Urothelium cell line (cell line): Measurements from ENCODE around the gene HOXD10.

Source experiments
- DNase-seq: peaks from one replicate; pipeline ENCODE4 v3.0.0; 2011; ENCODE audit warnings: low spot score, mixed read lengths
- FAIRE-seq: peaks from 2 replicates; lab custom pipeline; 2011; peaks lifted over from hg19 to GRCh38; lab: Jason Lieb, UNC

The HOXD10 gene

GRCh38 chr2:176121190-176122051 lies 4.8 kb downstream of the HOXD10 start:
- no peak for FAIRE-seq
- DNase-seq, result no peak

- DNase-seq (peak; percentile 48), FAIRE-seq (no peak)
These were observed 5.6 kb downstream of the HOXD10 start for GRCh38 chr2:176122052-176122682.

- FAIRE-seq (no peak), DNase-seq (peak; percentile 68)
These were observed 6.3 kb downstream of the HOXD10 start, which contains the start of gene HOXD9 for GRCh38 chr2:176122683-176123410. HOXD9 (plus strand) TSS chr2:176122719; CDS start chr2:176122769, 50 bp downstream.

DNA sequence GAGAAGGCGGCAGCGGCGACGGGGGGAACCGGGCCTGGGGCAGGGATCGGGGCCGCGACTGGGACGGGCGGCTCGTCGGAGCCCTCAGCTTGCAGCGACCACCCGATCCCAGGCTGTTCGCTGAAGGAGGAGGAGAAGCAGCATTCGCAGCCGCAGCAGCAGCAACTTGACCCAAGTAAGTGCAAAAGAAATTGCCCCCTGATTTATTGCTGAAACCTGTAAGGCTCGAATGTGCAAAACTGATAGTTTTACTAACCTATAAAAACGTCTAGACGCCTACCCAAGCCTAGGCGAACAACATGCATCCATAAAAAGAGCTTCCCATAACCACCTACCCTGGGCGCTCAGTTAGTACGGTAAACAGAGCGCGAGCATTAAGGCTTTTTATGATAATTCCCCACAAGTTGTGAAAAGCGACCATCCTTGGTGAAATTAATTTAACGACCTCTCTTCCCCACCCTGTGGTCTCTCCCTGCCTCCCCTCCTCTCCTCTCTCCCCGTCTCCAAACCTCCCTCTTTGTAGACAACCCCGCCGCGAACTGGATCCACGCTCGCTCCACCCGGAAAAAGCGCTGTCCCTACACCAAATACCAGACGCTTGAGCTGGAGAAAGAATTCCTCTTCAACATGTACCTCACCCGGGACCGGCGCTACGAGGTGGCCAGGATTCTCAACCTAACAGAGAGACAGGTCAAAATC lies 7.0 kb downstream of the HOXD10 start:
- DNase-seq (no peak), FAIRE-seq (no peak)

- DNase-seq, result no peak
- no peak for FAIRE-seq
These were observed 7.8 kb downstream of the HOXD10 start for GRCh38 chr2:176124110-176124946.

GRCh38 chr2:176124947-176125771 lies 8.6 kb downstream of the HOXD10 start:
- FAIRE-seq (no peak), DNase-seq (no peak)

GRCh38 chr2:176125772-176126054 lies 9.1 kb downstream of the HOXD10 start:
- FAIRE-seq (no peak), DNase-seq (no peak)

- FAIRE-seq (no peak), DNase-seq (peak; percentile 30)
These were observed 10.6 kb downstream of the HOXD10 start for GRCh38 chr2:176126929-176127773.

GRCh38 chr2:176127774-176128072 lies 11.1 kb downstream of the HOXD10 start:
- FAIRE-seq (no peak), DNase-seq (no peak)

- FAIRE-seq, result no peak
- DNase-seq, result no peak
These were observed 11.8 kb downstream of the HOXD10 start for GRCh38 chr2:176128172-176128981.

DNA sequence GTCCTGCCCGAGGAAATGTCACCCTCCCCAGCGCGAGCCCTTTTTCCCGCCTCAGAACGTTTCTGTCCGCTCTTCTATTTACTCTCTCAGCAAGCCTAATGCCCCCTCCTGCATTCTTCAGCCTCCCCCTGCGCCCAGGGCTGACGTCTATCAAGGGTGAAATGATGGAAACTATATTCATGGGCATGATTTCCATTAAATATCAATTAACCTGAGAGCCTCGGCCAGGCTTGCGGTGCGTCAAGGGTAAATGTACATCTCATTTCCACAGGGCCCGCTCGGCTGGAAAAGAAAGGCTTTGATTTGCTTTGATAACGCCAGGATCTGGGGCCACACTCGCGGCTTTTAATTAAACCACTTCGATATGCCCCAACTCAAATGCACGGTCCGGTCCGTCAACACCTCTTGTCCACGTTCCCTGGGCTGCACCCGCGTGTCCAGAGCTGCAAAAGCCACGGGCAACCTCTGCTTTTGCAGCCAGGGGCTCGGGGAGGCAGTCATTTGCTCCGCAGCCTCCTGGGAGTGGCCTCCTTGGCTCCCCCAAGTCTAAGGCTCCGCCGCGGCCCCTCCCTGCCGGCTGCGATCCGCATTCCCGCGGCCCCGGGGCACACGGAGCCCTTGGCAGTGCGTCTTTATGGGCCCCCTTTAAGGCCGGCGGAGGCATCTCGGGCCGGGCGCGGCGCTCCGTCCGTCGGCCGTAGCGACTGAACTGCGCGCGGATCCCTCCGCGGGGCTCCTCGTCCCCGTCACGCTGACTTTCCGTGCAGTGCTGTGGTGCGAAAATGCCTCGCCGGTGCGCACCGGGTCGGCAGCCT lies 12.6 kb downstream of the HOXD10 start, which contains the start of gene HOXD8:
HOXD8 (plus strand) TSS at position 724 of the 815 bp plus-strand sequence. CDS start 662 bp downstream, outside the sequence.
- DNase-seq (peak; percentile 72), FAIRE-seq (no peak)

GRCh38 chr2:176129813-176130146 lies 13.2 kb downstream of the HOXD10 start:
- FAIRE-seq (no peak), DNase-seq (no peak)

- DNase-seq, result peak; percentile 61
- FAIRE-seq, result no peak
These were observed 13.8 kb downstream of the HOXD10 start for GRCh38 chr2:176130147-176130956.

- no peak for DNase-seq
- FAIRE-seq, result no peak
These were observed 14.6 kb downstream of the HOXD10 start for GRCh38 chr2:176130957-176131847.

DNA sequence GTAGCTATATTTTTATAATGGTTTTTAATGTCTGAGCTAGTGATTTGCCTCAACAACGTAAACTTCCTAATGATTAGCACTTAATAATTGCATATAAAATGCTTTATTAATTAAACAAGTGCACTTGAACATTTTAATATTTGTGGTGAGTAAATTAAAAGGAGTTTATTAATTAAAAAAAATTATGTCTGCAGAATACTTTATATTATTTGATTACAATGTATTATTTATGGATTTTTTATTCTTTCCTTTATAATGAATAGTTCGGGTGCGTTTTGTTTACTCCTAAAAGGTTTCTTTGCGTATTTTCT lies 15.2 kb downstream of the HOXD10 start:
- FAIRE-seq, result no peak
- no peak for DNase-seq
